K562 (cell line): ENCODE results near the gene ARHGAP10. TPM values are rescaled to one million over a fixed set of nuclear protein-coding genes. Genes with fewer than 3 reads are reported as not detected.

Experiments
- ATAC-seq: fragments of 200-7000 bp; cut with Tn5 transposase; 3 replicates; pipeline ENCODE4 v1.9.1; 2020; ENCODE audit warnings: moderate library complexity
- BruUV-seq: library from RNA; stranded (reverse); fragments of 400-500 nt; replicated peaks from 2 replicates; lab custom pipeline; 2021; lab: Mats Ljungman, UMichigan
- CTCF ChIA-PET: fragments of 300-600 bp; formaldehyde crosslinking; extraction: SDS; loops from one replicate; lab custom pipeline; 2021; ENCODE audit warnings: low intra/inter-chr PET ratio; lab: Yijun Ruan, JAX
- POLR2A ChIA-PET: fragments of 300-600, 350-650 bp; sonication (Branson Sonifier 250); formaldehyde crosslinking; extraction: SDS; loops from one replicate; lab custom pipeline; 2021; ENCODE audit warnings: antibody characterized with exemption, inconsistent platforms; lab: Yijun Ruan, JAX
- DNase-seq, 4 experiments: peaks; one replicate each; pipeline versions ENCODE4 v3.0.0 to v3.0.0-alpha.2; 2011 to 2018; ENCODE audit warnings: low spot score in 3 of 4, mixed read lengths in 3 of 4; ENCODE audit errors: extremely low read depth in 1 of 4
- FAIRE-seq: peaks from 2 replicates; lab custom pipeline; 2011; peaks lifted over from hg19 to GRCh38; lab: Jason Lieb, UNC
- H2AFZ ChIP-seq: 2 replicates; pipeline ENCODE4 v1.6.0; 2011; ENCODE audit warnings: low read depth, low read length, control low read depth, inconsistent platforms
- H3K27ac ChIP-seq: fragments of 200-600 bp; 3 replicates; pipeline ENCODE4 v1.8.0; 2011; ENCODE audit warnings: low read depth, mild to moderate bottlenecking, control low read depth, inconsistent platforms, low read length, moderate library complexity, mixed read lengths; ENCODE audit errors: extremely low read depth
- H3K27me3 ChIP-seq, 2 experiments: fragments of 300-600 bp in 1 of 2; 2 replicates in 1 of 2; 3 replicates in 1 of 2; pipeline versions ENCODE4 v1.6.0 to v1.8.0; 2011; ENCODE audit warnings: inconsistent platforms in 2 of 2, low read length in 2 of 2, mild to moderate bottlenecking in 1 of 2, mixed read lengths in 1 of 2, moderate library complexity in 1 of 2; ENCODE audit not compliant: control insufficient read depth in 2 of 2, insufficient read depth in 2 of 2
- H3K36me3 ChIP-seq: fragments of 300-600 bp; 3 replicates; pipeline ENCODE4 v1.8.0; 2011; ENCODE audit warnings: mild to moderate bottlenecking, low read length, inconsistent platforms; ENCODE audit not compliant: control insufficient read depth, insufficient read depth
- H3K4me1 ChIP-seq, 2 experiments: fragments of 200-600 bp in 1 of 2; replicated peaks in 1 of 2; 2 replicates in 1 of 2; 3 replicates in 1 of 2; pipeline versions ENCODE4 v1.5.1 to v1.8.0; 2011; ENCODE audit warnings: inconsistent platforms in 2 of 2, low read length in 2 of 2, mild to moderate bottlenecking in 1 of 2, mixed read lengths in 1 of 2, moderate library complexity in 1 of 2; ENCODE audit not compliant: control insufficient read depth in 2 of 2, insufficient read depth in 2 of 2
- H3K4me2 ChIP-seq: 2 replicates; pipeline ENCODE4 v1.6.1; 2011; ENCODE audit warnings: low read length, control low read depth, inconsistent platforms, mixed read lengths; ENCODE audit not compliant: insufficient read depth
- H3K4me3 ChIP-seq: fragments of 200-600 bp; sonication (generic), shearing (Covaris generic); 2 replicates; pipeline ENCODE4 v1.5.1; 2016; ENCODE audit warnings: control low read depth, inconsistent platforms
- H3K79me2 ChIP-seq: fragments of 200-600 bp; 3 replicates; pipeline ENCODE4 v1.8.0; 2011; ENCODE audit warnings: low read length, inconsistent platforms; ENCODE audit not compliant: control insufficient read depth, insufficient read depth
- H3K9ac ChIP-seq, 2 experiments: 2 replicates each; pipeline versions ENCODE4 v1.6.0 to v1.6.1; 2011; ENCODE audit warnings: low read depth in 2 of 2, low read length in 2 of 2, control low read depth in 1 of 2, inconsistent platforms in 1 of 2, mild to moderate bottlenecking in 1 of 2, mixed read lengths in 1 of 2; ENCODE audit not compliant: insufficient read depth in 1 of 2
- H3K9me1 ChIP-seq: one replicate; pipeline ENCODE4 v1.6.0; 2011; ENCODE audit warnings: inconsistent platforms, mild to moderate bottlenecking, low read length, moderate library complexity; ENCODE audit not compliant: control insufficient read depth, insufficient read depth
- H3K9me3 ChIP-seq: replicated peaks from 2 replicates; pipeline ENCODE4 v1.5.1; 2011; ENCODE audit warnings: low read depth, low read length, inconsistent platforms; ENCODE audit not compliant: control insufficient read depth, insufficient read depth
- H4K20me1 ChIP-seq: replicated peaks from 2 replicates; pipeline ENCODE4 v1.6.1; 2011; ENCODE audit warnings: low read length, inconsistent platforms, mixed read lengths; ENCODE audit not compliant: control insufficient read depth, insufficient read depth
- BHLHE40 ChIP-seq: IDR thresholded peaks from 2 replicates; pipeline ENCODE4 v1.6.1; 2011; ENCODE audit warnings: low read length, improper control_type of control experiment
- RCOR1 ChIP-seq, 2 experiments: IDR thresholded peaks; 2 replicates each; pipeline ENCODE4 v1.6.1; 2012; ENCODE audit warnings: low read depth in 2 of 2, low read length in 2 of 2, borderline replicate concordance in 1 of 2, improper control_type of control experiment in 1 of 2
- SNIP1 ChIP-seq: fragments of 450-650 bp; IDR thresholded peaks from 2 replicates; pipeline ENCODE4 v1.7.1; 2017; ENCODE audit warnings: low read depth, mild to moderate bottlenecking
- SPI1 ChIP-seq: IDR thresholded peaks from 2 replicates; pipeline ENCODE4 v1.6.1; 2011; ENCODE audit warnings: low read depth, low read length, control low read depth, borderline replicate concordance
- SRSF3 ChIP-seq: fragments of 200-400 bp; formaldehyde crosslinking; IDR thresholded peaks from 2 replicates; pipeline ENCODE4 v1.6.1; 2016; ENCODE audit warnings: mild to moderate bottlenecking, low read length, moderate library complexity; ENCODE audit not compliant: insufficient read depth
- TEAD4 ChIP-seq, 2 experiments: sonication (generic) in 1 of 2; formaldehyde crosslinking in 1 of 2; IDR thresholded peaks; 2 replicates each; pipeline versions ENCODE4 v1.6.1 to v1.8.0; 2012 to 2022; ENCODE audit warnings: borderline replicate concordance in 1 of 2, inconsistent platforms in 1 of 2, low read length in 1 of 2, mild to moderate bottlenecking in 1 of 2, missing genetic modification reagents in 1 of 2
- YY1 ChIP-seq, 3 experiments: IDR thresholded peaks; 2 replicates each; pipeline ENCODE4 v1.6.1; 2011; ENCODE audit warnings: low read length in 2 of 3, mild to moderate bottlenecking in 2 of 3, moderate library complexity in 2 of 3, borderline replicate concordance in 1 of 3, control low read depth in 1 of 3, low read depth in 1 of 3; ENCODE audit not compliant: insufficient read depth in 3 of 3, insufficient replicate concordance in 2 of 3, control insufficient read depth in 1 of 3, insufficient read length in 1 of 3; ENCODE audit errors: extremely low read depth in 1 of 3
- ZC3H11A ChIP-seq: IDR thresholded peaks from 2 replicates; pipeline ENCODE4 v1.6.1; 2012; ENCODE audit warnings: low read depth, low read length, improper control_type of control experiment
- ZFP30 ChIP-seq: fragments of 250-450 bp; sonication (Bioruptor Pico); IDR thresholded peaks from 2 replicates; pipeline ENCODE4 v1.8.0; 2022; ENCODE audit warnings: moderate library complexity, mild to moderate bottlenecking, inconsistent platforms, borderline replicate concordance
- WGBS: fragments of 100-300 bp; shearing (Covaris generic); methylation state at CpG from one replicate; pipeline ENCODE4 v1.1.6; 2016; ENCODE audit warnings: low coverage, mixed read lengths; ENCODE audit not compliant: insufficient coverage; ENCODE audit errors: missing lambda C conversion rate; 5-methylcytosine and 5-hydroxymethylcytosine counted together
- in situ Hi-C: fragments of 300-500 bp; cut with MboI; formaldehyde crosslinking; loops from 4 replicates; pipeline ENCODE4 v1.15.0; 2018; ENCODE audit warnings: inconsistent platforms, mixed read lengths
- intact Hi-C: fragments of 100-400 bp; cut with micrococcal nuclease; formaldehyde crosslinking; loops from 2 replicates; pipeline ENCODE4 v1.14.2; 2022
- polyA plus RNA-seq, 8 experiments: library from polyadenylated mRNA; depleted of rRNA in 4 of 8; stranded (reverse) in 5 of 8; unstranded in 3 of 8; fragments of >200 nt; fragmentation: Nextera tagmentation in 2 of 8; fragmentation: Illumina TruSeq in 1 of 8; extraction: Ambion mirVana in 2 of 8; extraction: Trizol in 1 of 8; gene quantifications; 2 replicates each; pipeline versions ENCODE4 v1.2.1 to v1.2.3, GENCODE V29; 2011 to 2014; ENCODE audit warnings: inconsistent platforms in 1 of 8, missing spikeins in 1 of 8
- total RNA-seq, 7 experiments: library from RNA; depleted of rRNA in 6 of 7; stranded (reverse); fragments of >200 nt in 6 of 7; fragmentation: Illumina TruSeq in 2 of 7; extraction: Trizol in 2 of 7; gene quantifications; 2 replicates each; pipeline versions ENCODE4 v1.2.1 to v1.2.3, GENCODE V29; 2011 to 2021; ENCODE audit warnings: low replicate concordance in 1 of 7
- TF ChIP-seq, protein P1 (sequence below): fragments of 250-450 bp; sonication (Bioruptor Pico); IDR thresholded peaks from 2 replicates; pipeline ENCODE4 v1.5.0; 2021; ENCODE audit warnings: mild to moderate bottlenecking, moderate library complexity

ARHGAP10 gene
- total and polyA plus RNA-seq, 9 of the 15 experiments (the other 6 are each of a cell fraction or from before 2014, with no cell fraction given), result 0.03 to 0.22 (median 0.06) TPM; not detected in 3

- TF ChIP-seq BHLHE40, result no peak
- TF ChIP-seq SNIP1, result no peak
- TF ChIP-seq, all 486 proteins: peak for 0
Measured at GRCh38 chr4:147740176-147740575, 8.3 kb downstream of the ARHGAP10 start (continued).

GRCh38 chr4:147741190-147741788 lies 9.4 kb downstream of the ARHGAP10 start:
- ATAC-seq (no peak), FAIRE-seq (no peak), DNase-seq (no peak)
- no CpG with 5 or more reads among the region's 1 CpG for WGBS
- Histone ChIP-seq H3K9ac (no peak overlapping the region), H3K27ac (no peak overlapping the region), H3K4me1 (no peaks in the 10 kb centered on the region; a peak in 1 of 5 replicates), H3K9me3 (no peaks in the 10 kb centered on the region), H2AFZ (no peak overlapping the region), H3K36me3 (no peaks in the 10 kb centered on the region), H3K79me2 (no peaks in the 10 kb centered on the region), H4K20me1 (no peaks in the 10 kb centered on the region), H3K27me3 (peaks cover 4 to 14% of the 10 kb centered on the region in 2 experiments; a peak in 3 of 5 replicates), H3K4me3 (no peak overlapping the region), H3K4me2 (no peak overlapping the region), H3K9me1 (no peaks in the 10 kb centered on the region)
- intact Hi-C loops (no loop called here), in situ Hi-C loops (no loop called here)
- ChIA-PET POLR2A (interaction anchor here (0.6 kb wide), 1 partner anchor 736 kb away, joined by 3 read pairs; no protein-coding TSS in a partner anchor), CTCF (no interaction called here)
- no TSS peak for BruUV-seq
- no peak for TF ChIP-seq SRSF3
- no peak for TF ChIP-seq RCOR1 (IDR thresholded peaks at IDR 0.05; ENCODE audit: borderline replicate concordance in 1 of 2, low read depth in 2 of 2, low read length in 2 of 2)
- no peak for TF ChIP-seq ZFP30 (CRISPR knock-in tag)
- no peak for TF ChIP-seq SPI1
- TF ChIP-seq ZC3H11A, result no peak
- no peak for TF ChIP-seq TEAD4 (IDR thresholded peaks at IDR 0.05; ENCODE audit: low read length)
- TF ChIP-seq TEAD4 (CRISPR knock-in tag; IDR thresholded peaks at IDR 0.05; ENCODE audit: borderline replicate concordance), result no peak
- TF ChIP-seq YY1 (IDR thresholded peaks at IDR 0.05; ENCODE audit: borderline replicate concordance in 1 of 3, control insufficient read depth in 1 of 3, extremely low read depth in 1 of 3, insufficient read depth in 3 of 3, insufficient read length in 1 of 3, insufficient replicate concordance in 2 of 3, low read depth in 1 of 3, low read length in 2 of 3), result no peak
- TF ChIP-seq, protein P1, sequence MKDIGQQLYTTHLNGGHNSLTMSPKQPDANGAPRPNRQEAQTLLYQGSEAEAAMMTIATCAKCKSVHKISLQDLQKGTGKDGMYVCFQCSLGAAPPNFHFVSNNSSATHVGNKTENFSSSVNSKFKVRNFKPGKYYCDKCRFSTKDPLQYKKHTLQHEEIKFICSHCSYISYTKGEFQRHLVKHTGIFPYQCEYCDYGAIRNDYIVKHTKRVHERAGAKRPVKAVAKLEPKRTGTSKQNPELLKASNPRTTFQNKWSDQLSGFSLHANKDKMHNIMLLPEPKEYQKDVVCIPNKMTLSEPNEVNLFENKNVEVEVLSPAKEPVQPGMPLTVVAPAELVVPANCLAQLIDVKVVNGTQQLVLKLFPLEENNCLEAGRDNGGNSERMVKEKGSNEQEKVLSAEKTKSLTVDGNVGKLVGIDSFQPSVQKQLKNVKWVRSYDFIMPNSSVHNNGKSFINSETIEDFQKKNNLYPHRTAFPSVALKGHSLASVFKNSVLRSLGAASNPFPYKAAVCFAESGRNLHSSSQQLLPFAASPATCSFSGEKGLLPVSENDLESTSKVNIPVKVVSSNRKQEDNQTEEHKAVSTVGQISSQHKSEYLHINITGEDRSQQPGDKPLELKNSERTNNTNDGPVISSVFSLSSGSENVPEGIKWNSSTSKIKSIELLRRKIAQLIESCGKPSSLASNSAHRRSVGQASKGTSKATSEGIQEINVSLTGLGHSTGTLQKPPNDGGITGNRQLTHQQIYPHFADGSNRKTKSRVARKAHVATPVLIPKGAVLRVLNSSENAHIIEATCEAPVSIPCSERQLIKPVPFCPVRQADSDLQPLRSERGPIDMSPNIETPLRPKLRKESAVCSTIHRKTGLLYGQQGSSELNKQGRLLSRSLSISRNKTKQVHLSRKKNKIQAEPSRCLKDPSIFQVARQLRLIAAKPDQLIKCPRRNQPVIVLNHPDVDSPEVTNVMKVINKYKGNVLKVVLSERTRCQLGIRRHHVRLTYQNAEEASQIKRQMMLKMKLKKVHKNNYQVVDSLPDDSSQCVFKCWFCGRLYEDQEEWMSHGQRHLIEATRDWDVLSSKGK (CRISPR knock-in tag), result no peak
